Lung (tissue), 12 donors: ENCODE measurements around the gene PGAP2. TPM values are rescaled to one million over a fixed set of nuclear protein-coding genes. Genes with fewer than 3 reads are reported as not detected.
"Not testable (repeated sequence)": the region's sequence is repeated elsewhere in the genome, so short reads cannot be mapped to it uniquely, and the experiment has no call there.

Experiments
- ATAC-seq: fragments of 200-7000 bp; cut with Tn5 transposase; one replicate; pipeline ENCODE4 v1.9.1; 2020; ENCODE audit warnings: moderate number of reproducible peaks; ENCODE audit not compliant: insufficient read depth, low FRiP score
- DNase-seq, 3 donors: peaks; one replicate each; pipeline ENCODE4 v3.0.0-alpha.2; 2013 to 2017
- H3K27ac ChIP-seq, 2 donors: one replicate each; pipeline ENCODE4 v1.5.1; 2013; ENCODE audit warnings: mild to moderate bottlenecking in 2 of 2, moderate library complexity in 2 of 2, control low read depth in 1 of 2, inconsistent platforms in 1 of 2, low read depth in 1 of 2, low read length in 1 of 2
- H3K27me3 ChIP-seq, 3 donors: one replicate each; pipeline ENCODE4 v1.5.1; 2013; ENCODE audit warnings: low read length in 2 of 3; ENCODE audit not compliant: control insufficient read depth in 3 of 3, insufficient read depth in 3 of 3
- H3K36me3 ChIP-seq, 4 donors: one replicate each; pipeline ENCODE4 v1.5.1; 2013; ENCODE audit warnings: low read length in 4 of 4, mild to moderate bottlenecking in 1 of 4, moderate library complexity in 1 of 4; ENCODE audit not compliant: control insufficient read depth in 4 of 4, insufficient read depth in 4 of 4
- H3K4me1 ChIP-seq, 5 donors: one replicate each; pipeline ENCODE4 v1.5.1; 2013; ENCODE audit warnings: low read length in 5 of 5, mild to moderate bottlenecking in 2 of 5, moderate library complexity in 1 of 5; ENCODE audit not compliant: control insufficient read depth in 5 of 5, insufficient read depth in 5 of 5
- H3K4me3 ChIP-seq: one replicate; pipeline ENCODE4 v1.5.1; 2013; ENCODE audit warnings: mild to moderate bottlenecking, control low read depth, moderate library complexity
- H3K9ac ChIP-seq, 2 donors: one replicate each; pipeline ENCODE4 v1.5.1; 2013; ENCODE audit warnings: low read length in 2 of 2, control low read depth in 1 of 2; ENCODE audit not compliant: insufficient read depth in 1 of 2
- H3K9me3 ChIP-seq, 4 donors: one replicate each; pipeline ENCODE4 v1.5.1; 2013; ENCODE audit warnings: low read length in 3 of 4, mild to moderate bottlenecking in 1 of 4, moderate library complexity in 1 of 4; ENCODE audit not compliant: control insufficient read depth in 4 of 4, insufficient read depth in 3 of 4
- WGBS, 2 donors: extraction: QIAGEN DNeasy Blood & Tissue Kit; methylation state at CpG; one replicate each; pipeline ENCODE4 v1.1.7; 2013; 5-methylcytosine and 5-hydroxymethylcytosine counted together
- polyA plus RNA-seq, 2 donors: library from polyadenylated mRNA; stranded (reverse); fragments of 200-250 nt; gene quantifications; one replicate each; pipeline ENCODE4 v1.2.1, GENCODE V29; 2013
- total RNA-seq, 2 donors: library from RNA; depleted of rRNA in 1 of 2; stranded (reverse); fragments of >200 nt in 1 of 2; gene quantifications; one replicate each; pipeline ENCODE4 v1.2.1, GENCODE V29; 2014 to 2021
- TF ChIP-seq, protein P1 (sequence below): IDR thresholded peaks from 2 replicates; pipeline ENCODE4 v1.5.1; 2012; ENCODE audit warnings: mild to moderate bottlenecking; ENCODE audit errors: control extremely low read depth, extremely low read depth
- donor health status: control.
- donor health status: control.
- donor health status: Bipolar disorder and iron deficiency.
- donor health status: healthy.
- donor health status: DM: yes; HTN: yes; CAD: no.

The PGAP2 gene
- total and polyA plus RNA-seq, 4 donors, result 17.5 to 23.6 (median 20.9) TPM

DNA sequence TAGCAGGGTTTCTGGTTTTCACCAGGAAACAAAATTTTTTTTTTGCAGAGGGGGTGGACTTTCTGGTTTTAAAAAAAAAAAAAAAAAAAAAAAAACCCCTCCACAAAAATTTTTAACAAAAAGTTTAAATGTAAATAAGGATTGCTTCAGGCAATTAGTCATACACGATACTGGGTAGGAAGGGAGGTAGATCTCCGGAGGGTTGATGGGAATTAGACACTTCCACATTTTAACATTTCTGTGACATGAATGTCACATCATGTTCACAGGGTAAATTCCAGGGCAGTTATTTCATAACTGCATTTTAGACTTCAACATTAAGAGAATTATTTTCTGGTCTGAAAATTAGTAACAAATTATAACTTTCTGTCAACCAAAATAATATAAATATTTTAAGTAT lies 26.9 kb upstream of the PGAP2 start:
- Histone ChIP-seq H3K27ac (no peak overlapping the region), H3K27me3 (no peaks in the 10 kb centered on the region), H3K9me3 (no peaks in the 10 kb centered on the region), H3K36me3 (peaks cover 10 to 20% (median 11%) of the 10 kb centered on the region in 4 donors), H3K9ac (no peak overlapping the region), H3K4me1 (peaks cover 0 to 10% (median 3%) of the 10 kb centered on the region in 5 donors), H3K4me3 (no peak overlapping the region)
- DNase-seq (no peak), ATAC-seq (peak; percentile 81)
- TF ChIP-seq, protein P1, sequence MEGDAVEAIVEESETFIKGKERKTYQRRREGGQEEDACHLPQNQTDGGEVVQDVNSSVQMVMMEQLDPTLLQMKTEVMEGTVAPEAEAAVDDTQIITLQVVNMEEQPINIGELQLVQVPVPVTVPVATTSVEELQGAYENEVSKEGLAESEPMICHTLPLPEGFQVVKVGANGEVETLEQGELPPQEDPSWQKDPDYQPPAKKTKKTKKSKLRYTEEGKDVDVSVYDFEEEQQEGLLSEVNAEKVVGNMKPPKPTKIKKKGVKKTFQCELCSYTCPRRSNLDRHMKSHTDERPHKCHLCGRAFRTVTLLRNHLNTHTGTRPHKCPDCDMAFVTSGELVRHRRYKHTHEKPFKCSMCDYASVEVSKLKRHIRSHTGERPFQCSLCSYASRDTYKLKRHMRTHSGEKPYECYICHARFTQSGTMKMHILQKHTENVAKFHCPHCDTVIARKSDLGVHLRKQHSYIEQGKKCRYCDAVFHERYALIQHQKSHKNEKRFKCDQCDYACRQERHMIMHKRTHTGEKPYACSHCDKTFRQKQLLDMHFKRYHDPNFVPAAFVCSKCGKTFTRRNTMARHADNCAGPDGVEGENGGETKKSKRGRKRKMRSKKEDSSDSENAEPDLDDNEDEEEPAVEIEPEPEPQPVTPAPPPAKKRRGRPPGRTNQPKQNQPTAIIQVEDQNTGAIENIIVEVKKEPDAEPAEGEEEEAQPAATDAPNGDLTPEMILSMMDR, result no peak
- WGBS, 2 donors, result 12 to 21% methylated on average over 2 of the region's 2 CpGs

DNA sequence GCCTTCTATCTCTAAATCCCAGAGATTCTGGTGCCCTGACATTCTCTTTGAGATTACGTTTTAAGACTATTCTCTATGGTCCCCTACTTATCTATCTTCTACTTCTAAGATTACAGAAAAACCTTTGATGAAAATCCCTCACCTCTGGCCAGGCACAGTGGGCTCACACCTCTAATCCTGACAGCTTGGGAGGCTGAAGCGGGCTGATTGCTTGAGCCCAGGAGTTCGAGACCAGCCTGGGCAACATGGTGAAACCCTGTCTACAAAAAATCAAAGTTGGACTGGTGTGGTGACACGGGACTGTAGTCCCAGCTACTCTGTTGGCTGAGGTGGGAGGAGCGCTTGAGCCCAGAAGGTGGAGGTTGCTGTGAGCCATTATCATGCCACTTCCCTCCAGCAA lies 25.4 kb upstream of the PGAP2 start:
- Histone ChIP-seq H3K9me3 (no peaks in the 10 kb centered on the region), H3K9ac (no peak overlapping the region), H3K27ac (peak overlapping the region in 1 of 2 donors; percentile 31), H3K4me3 (no peak overlapping the region), H3K27me3 (no peaks in the 10 kb centered on the region), H3K4me1 (peaks cover 7 to 21% (median 13%) of the 10 kb centered on the region in 5 donors), H3K36me3 (peaks cover 7 to 14% (median 10%) of the 10 kb centered on the region in 4 donors)
- TF ChIP-seq, protein P1, result no peak
- ATAC-seq (no peak), DNase-seq (no peak)
- 94% methylated on average over 5 of the region's 5 CpGs for WGBS, 2 donors

DNA sequence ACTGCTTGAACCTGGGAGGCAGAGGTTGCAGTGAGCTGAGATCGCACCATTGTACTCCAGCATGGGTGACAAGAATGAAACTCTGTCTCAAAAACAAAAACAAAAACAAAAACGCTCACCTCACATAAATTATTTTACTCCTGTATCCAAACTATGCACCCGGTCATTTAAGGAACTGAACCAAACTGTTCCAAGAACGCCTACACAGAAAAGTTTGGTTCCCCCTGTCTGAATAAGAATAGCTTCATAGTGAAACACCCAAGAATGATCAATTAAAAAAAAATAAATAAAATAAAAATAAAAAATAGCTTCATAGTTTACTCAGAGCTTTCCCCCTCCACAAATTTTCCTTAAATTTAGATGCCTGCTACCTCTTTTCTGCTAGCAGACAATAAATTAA lies 24.7 kb upstream of the PGAP2 start:
- H3K9ac ChIP-seq, result no peak overlapping the region
- TF ChIP-seq, protein P1, result no peak
- peaks cover 8 to 21% (median 13%) of the 10 kb centered on the region in 5 donors for H3K4me1 ChIP-seq
- WGBS, 2 donors, result 51 to 83% methylated on average over 4 of the region's 4 CpGs
- no peak overlapping the region for H3K27ac ChIP-seq
- ATAC-seq (no peak), DNase-seq (no peak)
- no peaks in the 10 kb centered on the region for H3K9me3 ChIP-seq
- peaks cover 2 to 11% (median 6%) of the 10 kb centered on the region in 4 donors for H3K36me3 ChIP-seq
- H3K4me3 ChIP-seq, result no peak overlapping the region
- no peaks in the 10 kb centered on the region for H3K27me3 ChIP-seq

DNA sequence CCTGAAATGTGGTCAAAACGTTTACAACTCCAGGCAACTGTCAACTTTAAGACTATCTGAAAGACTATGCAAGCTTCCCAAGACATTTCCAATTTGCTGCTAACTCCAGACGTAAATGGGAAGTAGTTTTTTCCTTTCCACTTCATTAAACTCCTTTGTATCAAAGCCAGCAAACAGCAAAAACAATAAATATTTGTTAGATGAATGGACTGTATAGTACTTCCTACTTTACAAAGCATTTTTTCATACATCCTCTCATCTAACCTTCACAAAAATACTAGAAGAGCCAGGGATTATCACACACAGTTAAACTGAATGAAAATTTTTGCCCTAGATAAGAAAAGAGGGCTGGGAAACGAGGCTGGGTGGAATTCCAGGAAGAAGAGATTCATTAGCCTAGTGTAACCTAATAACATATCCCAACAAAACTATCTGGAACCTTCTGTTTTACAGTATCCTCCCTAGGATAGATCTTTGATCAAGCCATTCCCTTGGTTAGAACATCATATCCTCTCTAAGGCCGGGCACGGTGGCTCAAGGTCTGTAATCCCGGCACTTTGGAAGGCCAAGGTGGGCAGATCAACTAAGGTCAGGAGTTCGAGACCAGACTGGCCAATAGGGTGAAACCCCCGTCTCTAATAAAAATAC lies 21.5 kb upstream of the PGAP2 start:
- Histone ChIP-seq H3K9me3 (no peaks in the 10 kb centered on the region), H3K4me1 (peaks cover 8 to 21% (median 13%) of the 10 kb centered on the region in 5 donors), H3K4me3 (no peak overlapping the region), H3K27me3 (no peaks in the 10 kb centered on the region), H3K36me3 (peaks cover 0 to 6% (median 2%) of the 10 kb centered on the region in 4 donors), H3K27ac (no peak overlapping the region), H3K9ac (no peak overlapping the region)
- DNase-seq (peak in 2 of 3 donors; percentile 92), ATAC-seq (no peak)
- TF ChIP-seq, protein P1, result no peak
- WGBS, 2 donors, result 56 to 61% methylated on average over 8 of the region's 8 CpGs

DNA sequence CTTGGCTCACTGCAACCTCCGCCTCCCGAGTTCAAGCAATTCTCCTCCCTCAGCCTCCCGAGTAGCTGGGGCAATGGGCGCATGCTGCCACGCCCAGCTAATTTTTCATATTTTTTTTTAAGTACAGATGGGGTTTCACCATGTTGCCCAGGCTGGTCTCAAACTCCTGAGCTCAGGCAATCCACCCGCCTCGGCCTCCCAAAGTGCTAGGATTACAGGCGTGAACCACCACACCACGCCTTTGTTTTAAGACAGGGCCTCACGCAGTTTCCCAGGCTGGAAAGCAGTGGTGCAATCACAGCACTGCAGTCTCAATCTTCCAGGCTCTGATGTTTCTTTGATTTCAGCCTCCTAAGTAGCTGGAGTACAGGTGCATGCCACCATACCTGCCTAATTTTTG lies 14.0 kb upstream of the PGAP2 start:
- not testable (repeated sequence) for H3K9ac ChIP-seq, H3K27me3 ChIP-seq, H3K4me3 ChIP-seq, DNase-seq, H3K27ac ChIP-seq, H3K9me3 ChIP-seq, ATAC-seq
- WGBS, 2 donors, result 91 to 92% methylated on average over 10 of the region's 10 CpGs
- peaks cover 0 to 18% (median 8%) of the 10 kb centered on the region in 5 donors for H3K4me1 ChIP-seq
- peaks cover 5 to 16% (median 9%) of the 10 kb centered on the region in 4 donors for H3K36me3 ChIP-seq
